H9 (cell line): ENCODE data around the gene PARM1. TPM values are rescaled to one million over a fixed set of nuclear protein-coding genes. Genes with fewer than 3 reads are reported as not detected.

Experiments
- DNase-seq: peaks from one replicate; pipeline ENCODE4 v3.0.0-alpha.2; 2017
- H2AFZ ChIP-seq: one replicate; pipeline ENCODE4 v1.6.1; 2013; ENCODE audit warnings: mild to moderate bottlenecking, low read length, control low read depth, moderate library complexity
- H2AK5ac ChIP-seq: 2 replicates; pipeline ENCODE4 v1.6.1; 2013; ENCODE audit warnings: low read length, control low read depth, mixed read lengths; ENCODE audit not compliant: insufficient read length
- H2BK120ac ChIP-seq: one replicate; pipeline ENCODE4 v1.6.1; 2013; ENCODE audit warnings: low read depth, mild to moderate bottlenecking, low read length, control low read depth, inconsistent platforms; ENCODE audit not compliant: poor library complexity, severe bottlenecking
- H2BK12ac ChIP-seq: 2 replicates; pipeline ENCODE4 v1.6.1; 2013; ENCODE audit warnings: low read length, control low read depth, mixed read lengths, low read depth; ENCODE audit not compliant: insufficient read length
- H2BK15ac ChIP-seq: 2 replicates; pipeline ENCODE4 v1.6.1; 2013; ENCODE audit warnings: low read depth, low read length, control low read depth
- H2BK20ac ChIP-seq: one replicate; pipeline ENCODE4 v1.6.1; 2013; ENCODE audit warnings: low read depth, mild to moderate bottlenecking, low read length, control low read depth, inconsistent platforms; ENCODE audit not compliant: poor library complexity, severe bottlenecking
- H2BK5ac ChIP-seq: 2 replicates; pipeline ENCODE4 v1.6.1; 2013; ENCODE audit warnings: low read length, control low read depth, mixed read lengths; ENCODE audit not compliant: insufficient read length
- H3K14ac ChIP-seq: 2 replicates; pipeline ENCODE4 v1.6.1; 2013; ENCODE audit warnings: low read length, control low read depth; ENCODE audit not compliant: insufficient read depth
- H3K18ac ChIP-seq: 2 replicates; pipeline ENCODE4 v1.6.1; 2013; ENCODE audit warnings: low read depth, mild to moderate bottlenecking, mixed read lengths, low read length, control low read depth; ENCODE audit not compliant: insufficient read length
- H3K23ac ChIP-seq: 2 replicates; pipeline ENCODE4 v1.6.1; 2013; ENCODE audit warnings: low read length, control low read depth, mixed read lengths, low read depth; ENCODE audit not compliant: insufficient read length
- H3K23me2 ChIP-seq: 2 replicates; pipeline ENCODE4 v1.6.1; 2013; ENCODE audit warnings: low read depth, mild to moderate bottlenecking, mixed read lengths, low read length, control low read depth; ENCODE audit not compliant: insufficient read length, poor library complexity, severe bottlenecking
- H3K27ac ChIP-seq: 2 replicates; pipeline ENCODE4 v1.5.1; 2013; ENCODE audit warnings: low read length, control low read depth, mixed read lengths, low read depth; ENCODE audit not compliant: insufficient read length
- H3K27me3 ChIP-seq: 2 replicates; pipeline ENCODE4 v1.6.1; 2013; ENCODE audit warnings: low read length, control low read depth, inconsistent platforms; ENCODE audit not compliant: insufficient read depth
- H3K4ac ChIP-seq: 2 replicates; pipeline ENCODE4 v1.6.1; 2013; ENCODE audit warnings: low read depth, mild to moderate bottlenecking, control low read depth, inconsistent platforms, low read length, moderate library complexity
- H3K4me1 ChIP-seq: 2 replicates; pipeline ENCODE4 v1.6.1; 2013; ENCODE audit warnings: low read length, control low read depth, inconsistent platforms; ENCODE audit not compliant: insufficient read depth
- H3K4me2 ChIP-seq: 2 replicates; pipeline ENCODE4 v1.6.1; 2013; ENCODE audit warnings: low read length, control low read depth, mixed read lengths; ENCODE audit not compliant: insufficient read length, insufficient read depth
- H3K56ac ChIP-seq: 2 replicates; pipeline ENCODE4 v1.6.1; 2013; ENCODE audit warnings: low read depth, mild to moderate bottlenecking, mixed read lengths, low read length, control low read depth; ENCODE audit not compliant: insufficient read length
- H3K79me1 ChIP-seq: 2 replicates; pipeline ENCODE4 v1.6.1; 2013; ENCODE audit warnings: low read depth, mild to moderate bottlenecking, moderate library complexity, low read length, control low read depth, inconsistent platforms; ENCODE audit not compliant: insufficient read depth, poor library complexity, severe bottlenecking
- H3K79me2 ChIP-seq: 2 replicates; pipeline ENCODE4 v1.6.1; 2013; ENCODE audit warnings: low read length, control low read depth, inconsistent platforms; ENCODE audit not compliant: insufficient read depth
- H3K9ac ChIP-seq: 2 replicates; pipeline ENCODE4 v1.6.1; 2013; ENCODE audit warnings: low read length, control low read depth, mixed read lengths; ENCODE audit not compliant: insufficient read length; ENCODE audit errors: extremely low read depth
- H3K9me3 ChIP-seq: one replicate; pipeline ENCODE4 v1.6.1; 2013; ENCODE audit warnings: low read depth, low read length, inconsistent platforms; ENCODE audit not compliant: control insufficient read depth
- H3T11ph ChIP-seq: one replicate; pipeline ENCODE4 v1.6.1; 2013; ENCODE audit warnings: mild to moderate bottlenecking, low read length, control low read depth, inconsistent platforms
- H4K20me1 ChIP-seq: one replicate; pipeline ENCODE4 v1.6.1; 2013; ENCODE audit not compliant: control insufficient read depth, insufficient read length, insufficient read depth
- H4K5ac ChIP-seq: 2 replicates; pipeline ENCODE4 v1.6.1; 2013; ENCODE audit warnings: low read depth, mild to moderate bottlenecking, mixed read lengths, low read length, control low read depth; ENCODE audit not compliant: insufficient read length
- H4K8ac ChIP-seq: replicated peaks from 2 replicates; pipeline ENCODE4 v1.6.1; 2013; ENCODE audit warnings: low read length, control low read depth, mixed read lengths, low read depth; ENCODE audit not compliant: insufficient read length
- H4K91ac ChIP-seq: 2 replicates; pipeline ENCODE4 v1.6.1; 2013; ENCODE audit warnings: low read depth, mild to moderate bottlenecking, moderate library complexity, mixed read lengths, low read length, control low read depth; ENCODE audit not compliant: insufficient read length
- H3K27ac Mint-ChIP-seq, 3 experiments: 2 replicates in 2 of 3; 3 replicates in 1 of 3; pipeline ENCODE4 v1.8.0; 2020 to 2021; ENCODE audit warnings: mixed read lengths in 3 of 3, mild to moderate bottlenecking in 1 of 3, moderate library complexity in 1 of 3
- H3K27me3 Mint-ChIP-seq: 2 replicates; pipeline ENCODE4 v1.8.0; 2021; ENCODE audit warnings: low read depth, mild to moderate bottlenecking, moderate library complexity, mixed read lengths
- H3K36me3 Mint-ChIP-seq, 3 experiments: 2 replicates in 2 of 3; 3 replicates in 1 of 3; pipeline ENCODE4 v1.8.0; 2020 to 2021; ENCODE audit warnings: low read depth in 3 of 3, mixed read lengths in 3 of 3; ENCODE audit not compliant: insufficient read depth in 1 of 3
- H3K4me1 Mint-ChIP-seq, 2 experiments: 2 replicates each; pipeline ENCODE4 v1.8.0; 2020; ENCODE audit warnings: mixed read lengths in 2 of 2
- H3K4me3 Mint-ChIP-seq, 2 experiments: 2 replicates in 1 of 2; 3 replicates in 1 of 2; pipeline ENCODE4 v1.8.0; 2020 to 2021; ENCODE audit warnings: mild to moderate bottlenecking in 2 of 2, mixed read lengths in 2 of 2, moderate library complexity in 1 of 2
- H3K9me3 Mint-ChIP-seq, 2 experiments: 2 replicates in 1 of 2; 3 replicates in 1 of 2; pipeline ENCODE4 v1.8.0; 2020; ENCODE audit warnings: mild to moderate bottlenecking in 2 of 2, mixed read lengths in 2 of 2, moderate library complexity in 1 of 2
- WGBS: extraction: QIAGEN DNeasy Blood & Tissue Kit; methylation state at CpG from one replicate; pipeline ENCODE4 v1.1.7; 2013; ENCODE audit warnings: missing lambda C conversion rate, low lambda C conversion rate, mixed read lengths; ENCODE audit not compliant: insufficient read length; ENCODE audit errors: extremely low coverage; 5-methylcytosine and 5-hydroxymethylcytosine counted together
- total RNA-seq: library from RNA; stranded (reverse); gene quantifications from 2 replicates; pipeline ENCODE4 v1.2.1, GENCODE V29; 2021
- TF ChIP-seq, protein P1 (sequence below): fragments of 200-600 bp; sonication (generic); conservative IDR thresholded peaks from 3 replicates; pipeline ENCODE4 v1.8.0; 2021; ENCODE audit warnings: antibody characterized with exemption, mild to moderate bottlenecking

PARM1 gene
- total RNA-seq, 1 experiment from 2014 or later = 2.0 TPM

- H2AFZ ChIP-seq = no peak overlapping the region
- H2BK20ac ChIP-seq = no peak overlapping the region
- H3K36me3 Mint-ChIP-seq = peaks cover 0 to 2% (median 0%) of the 10 kb centered on the region in 3 experiments; a peak in 1 of 7 replicates
- no peak overlapping the region for H2BK12ac ChIP-seq
- no peak overlapping the region for H4K91ac ChIP-seq
- no peaks in the 10 kb centered on the region for H3K27me3 ChIP-seq
- H3K79me1 ChIP-seq = no peaks in the 10 kb centered on the region
- H2AK5ac ChIP-seq = no peak overlapping the region
- H3K79me2 ChIP-seq = no peaks in the 10 kb centered on the region
- no peak overlapping the region for H4K5ac ChIP-seq
- no peak overlapping the region for H3K18ac ChIP-seq
- no peak overlapping the region for H3K27ac Mint-ChIP-seq
- H2BK5ac ChIP-seq = no peak overlapping the region
- H3K4me1 ChIP-seq = no peaks in the 10 kb centered on the region
- H3K4ac ChIP-seq = no peak overlapping the region
- H3K14ac ChIP-seq = no peak overlapping the region
- DNase-seq = no peak
- H3K9me3 Mint-ChIP-seq = no peaks in the 10 kb centered on the region; a peak in 1 of 5 replicates
- H3K23ac ChIP-seq = no peak overlapping the region
- peaks cover 7 to 10% of the 10 kb centered on the region in 2 experiments for H3K4me1 Mint-ChIP-seq
- H3K56ac ChIP-seq = no peak overlapping the region
- no peak overlapping the region for H3K9ac ChIP-seq
- H3K23me2 ChIP-seq = no peaks in the 10 kb centered on the region
- no peaks in the 10 kb centered on the region for H3K9me3 ChIP-seq
- no peak overlapping the region for H3K4me2 ChIP-seq
- H2BK15ac ChIP-seq = no peak overlapping the region
- H3T11ph ChIP-seq = no peak overlapping the region
- H2BK120ac ChIP-seq = no peak overlapping the region
- no CpG with 5 or more reads among the region's 1 CpG for WGBS
- no peak overlapping the region for H3K27ac ChIP-seq
- TF ChIP-seq, protein P1, sequence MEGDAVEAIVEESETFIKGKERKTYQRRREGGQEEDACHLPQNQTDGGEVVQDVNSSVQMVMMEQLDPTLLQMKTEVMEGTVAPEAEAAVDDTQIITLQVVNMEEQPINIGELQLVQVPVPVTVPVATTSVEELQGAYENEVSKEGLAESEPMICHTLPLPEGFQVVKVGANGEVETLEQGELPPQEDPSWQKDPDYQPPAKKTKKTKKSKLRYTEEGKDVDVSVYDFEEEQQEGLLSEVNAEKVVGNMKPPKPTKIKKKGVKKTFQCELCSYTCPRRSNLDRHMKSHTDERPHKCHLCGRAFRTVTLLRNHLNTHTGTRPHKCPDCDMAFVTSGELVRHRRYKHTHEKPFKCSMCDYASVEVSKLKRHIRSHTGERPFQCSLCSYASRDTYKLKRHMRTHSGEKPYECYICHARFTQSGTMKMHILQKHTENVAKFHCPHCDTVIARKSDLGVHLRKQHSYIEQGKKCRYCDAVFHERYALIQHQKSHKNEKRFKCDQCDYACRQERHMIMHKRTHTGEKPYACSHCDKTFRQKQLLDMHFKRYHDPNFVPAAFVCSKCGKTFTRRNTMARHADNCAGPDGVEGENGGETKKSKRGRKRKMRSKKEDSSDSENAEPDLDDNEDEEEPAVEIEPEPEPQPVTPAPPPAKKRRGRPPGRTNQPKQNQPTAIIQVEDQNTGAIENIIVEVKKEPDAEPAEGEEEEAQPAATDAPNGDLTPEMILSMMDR = no peak
- no peak overlapping the region for H4K8ac ChIP-seq
- H3K27me3 Mint-ChIP-seq = no peaks in the 10 kb centered on the region
- H4K20me1 ChIP-seq = no peaks in the 10 kb centered on the region
- no peak overlapping the region for H3K4me3 Mint-ChIP-seq
Measured at GRCh38 chr4:75030028-75030427, 97.1 kb downstream of the PARM1 start.
